ENCODE results near the gene ARHGEF9. TPM values are rescaled to one million over a fixed set of nuclear protein-coding genes. Genes with fewer than 3 reads are reported as not detected.
"Not testable (repeated sequence)": the region's sequence is repeated elsewhere in the genome, so short reads cannot be mapped to it uniquely, and the experiment has no call there.

Gene ARHGEF9
- total RNA-seq (10 to 100 TPM; 28.4 to 63.2 (median 46.9) TPM), polyA plus RNA-seq (10 to 100 TPM in 1 of 2 donors, 1 to 10 TPM in 1; 8.6 to 44.2 TPM)
- long read RNA-seq, donor 1, full-length matches to known transcripts = 5 of 17 reads
- long read RNA-seq, donor 1, partial matches to known transcripts = 2 of 17 reads
- long read RNA-seq, donor 1, other reads (novel, unspliced or antisense) = 10 of 17 reads
- long read RNA-seq, donor 2, full-length matches to known transcripts = 9 of 26 reads
- long read RNA-seq, donor 2, partial matches to known transcripts = 4 of 26 reads
- long read RNA-seq, donor 2, other reads (novel, unspliced or antisense) = 13 of 26 reads
- long read RNA-seq, donor 3, transcript ARHGEF9-210 (9 exons, 2,143 nt) = major isoform, 6 of 29 reads
- long read RNA-seq, donor 3, partial matches to known transcripts = 4 of 29 reads
- long read RNA-seq, donor 3, other reads (novel, unspliced or antisense) = 14 of 29 reads

DNA sequence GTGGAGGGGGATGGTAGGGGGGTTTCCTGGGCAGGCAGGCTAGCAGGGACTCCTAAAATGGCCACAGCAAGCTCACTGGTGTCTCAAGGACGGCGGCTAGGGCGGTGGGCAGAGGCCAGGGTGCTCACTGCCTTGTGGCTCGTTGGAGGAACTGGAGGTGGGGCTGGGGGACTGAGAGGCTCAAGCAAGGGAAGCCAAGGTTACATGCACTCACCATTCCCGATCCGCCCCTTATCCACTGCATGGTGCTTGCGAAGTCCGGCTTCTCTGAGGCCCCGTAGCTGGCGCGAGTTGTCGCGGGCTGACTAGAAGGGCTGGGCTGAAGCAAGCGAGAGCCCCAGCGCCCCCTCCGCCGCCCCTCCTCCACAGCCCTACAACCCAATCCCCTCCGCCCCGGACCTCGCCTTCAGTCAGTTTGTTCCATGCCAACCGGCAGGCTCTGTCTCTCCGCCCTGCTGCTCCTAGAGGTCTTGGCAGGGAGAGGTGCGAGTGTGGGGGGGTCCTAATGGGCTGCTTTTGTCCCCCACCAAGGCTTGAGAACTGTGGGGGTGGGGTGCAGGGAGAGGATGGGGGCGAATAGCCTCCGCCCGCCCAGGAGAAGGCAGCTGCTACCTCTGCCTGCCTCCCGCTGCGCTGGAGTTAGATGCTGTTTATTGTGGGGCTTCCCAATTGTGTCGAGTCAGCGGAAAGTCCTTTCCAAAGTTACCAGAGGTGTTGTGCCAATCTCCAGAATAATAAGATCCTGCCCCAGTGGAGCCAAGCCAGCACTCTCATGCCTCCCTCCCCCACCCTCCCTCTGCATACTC is at the start of gene ARHGEF9:
Gene ARHGEF9 (minus strand): TSS at position 313 of the 806 bp plus-strand sequence. CDS start 69 bp downstream, at position 244.
- TF ChIP-seq, protein P1, sequence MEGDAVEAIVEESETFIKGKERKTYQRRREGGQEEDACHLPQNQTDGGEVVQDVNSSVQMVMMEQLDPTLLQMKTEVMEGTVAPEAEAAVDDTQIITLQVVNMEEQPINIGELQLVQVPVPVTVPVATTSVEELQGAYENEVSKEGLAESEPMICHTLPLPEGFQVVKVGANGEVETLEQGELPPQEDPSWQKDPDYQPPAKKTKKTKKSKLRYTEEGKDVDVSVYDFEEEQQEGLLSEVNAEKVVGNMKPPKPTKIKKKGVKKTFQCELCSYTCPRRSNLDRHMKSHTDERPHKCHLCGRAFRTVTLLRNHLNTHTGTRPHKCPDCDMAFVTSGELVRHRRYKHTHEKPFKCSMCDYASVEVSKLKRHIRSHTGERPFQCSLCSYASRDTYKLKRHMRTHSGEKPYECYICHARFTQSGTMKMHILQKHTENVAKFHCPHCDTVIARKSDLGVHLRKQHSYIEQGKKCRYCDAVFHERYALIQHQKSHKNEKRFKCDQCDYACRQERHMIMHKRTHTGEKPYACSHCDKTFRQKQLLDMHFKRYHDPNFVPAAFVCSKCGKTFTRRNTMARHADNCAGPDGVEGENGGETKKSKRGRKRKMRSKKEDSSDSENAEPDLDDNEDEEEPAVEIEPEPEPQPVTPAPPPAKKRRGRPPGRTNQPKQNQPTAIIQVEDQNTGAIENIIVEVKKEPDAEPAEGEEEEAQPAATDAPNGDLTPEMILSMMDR (IDR thresholded peaks at IDR 0.05) = no peak
- peak; percentile 58 to 90 (median 81) for ATAC-seq
- peaks cover 0 to 26% (median 0%) of the 10 kb centered on the region in 7 donors for H3K27me3 ChIP-seq
- H3K4me3 ChIP-seq = peak within 1 kb of the TSS in 9 of 10 donors; percentile 33 to 56 (median 55)
- peaks cover 0 to 5% (median 0%) of the 10 kb centered on the region in 9 donors for H3K4me1 ChIP-seq
- H3K36me3 ChIP-seq = no peaks in the 10 kb centered on the region
- 1% methylated on average over 22 to 30 of the region's 30 CpGs for WGBS, 2 donors
- DNase-seq = peak; percentile 5 to 22
- H3K9me3 ChIP-seq = peaks cover 0 to under 1% (median 0%) of the 10 kb centered on the region in 11 donors
- intact Hi-C loops (cut with DNase I) = no loop called here
- peak within 1 kb of the TSS in 6 of 10 donors; percentile 11 to 54 (median 42) for H3K27ac ChIP-seq

- H3K27me3 ChIP-seq; ATAC-seq; H3K36me3 ChIP-seq; DNase-seq; H3K4me3 ChIP-seq; intact Hi-C loops (cut with DNase I); H3K27ac ChIP-seq; H3K4me1 ChIP-seq: not testable (repeated sequence)
- 97% methylated on average over 4 to 22 of the region's 23 CpGs for WGBS, 2 donors
- peaks cover 0 to 45% (median 0%) of the 10 kb centered on the region in 11 donors for H3K9me3 ChIP-seq
Observed at GRCh38 chrX:63825446-63825845, 40.4 kb upstream of the ARHGEF9 start.

DNA sequence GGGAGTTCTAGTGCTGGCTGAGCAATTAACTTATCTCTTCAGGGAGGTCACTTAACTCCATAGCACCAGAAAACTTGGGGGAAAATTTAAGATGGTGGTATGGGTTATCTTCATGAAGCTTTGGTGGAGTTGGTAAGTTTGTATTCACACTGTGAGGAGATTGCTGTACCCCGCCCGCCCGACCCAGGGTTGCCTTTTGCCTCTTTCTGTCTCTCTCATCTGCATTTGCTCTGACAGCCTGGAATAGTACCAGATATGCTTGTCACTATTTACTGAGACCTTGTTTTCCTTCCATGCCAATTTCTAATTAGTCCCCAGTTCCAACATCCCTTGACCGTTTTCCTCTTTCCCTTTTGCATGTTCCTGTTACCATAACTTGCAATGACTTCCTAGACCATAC is 33.1 kb upstream of the ARHGEF9 start:
- no peak for DNase-seq
- WGBS, 2 donors = 93 to 100% methylated on average over 4 of the region's 4 CpGs

GRCh38 chrX:63817696-63818095 is 32.7 kb upstream of the ARHGEF9 start:
- Histone ChIP-seq H3K9me3 (peaks cover 0 to 6% (median 0%) of the 10 kb centered on the region in 11 donors), H3K36me3 (no peaks in the 10 kb centered on the region), H3K4me3 (no peak overlapping the region), H3K27me3 (no peaks in the 10 kb centered on the region), H3K4me1 (no peaks in the 10 kb centered on the region), H3K27ac (no peak overlapping the region)
- WGBS, 2 donors = 75 to 84% methylated on average over 4 of the region's 4 CpGs
- no peak for ATAC-seq
- intact Hi-C loops (cut with DNase I) = no loop called here
- DNase-seq = no peak
- TF ChIP-seq, protein P1 (IDR thresholded peaks at IDR 0.05) = no peak

More for the DNA sequence above, 33.1 kb upstream of the ARHGEF9 start:
- Histone ChIP-seq H3K4me3 (no peak overlapping the region), H3K4me1 (no peaks in the 10 kb centered on the region), H3K27me3 (no peaks in the 10 kb centered on the region), H3K36me3 (no peaks in the 10 kb centered on the region), H3K9me3 (peaks cover 0 to 11% (median 0%) of the 10 kb centered on the region in 11 donors), H3K27ac (no peak overlapping the region)
- ATAC-seq = no peak
- intact Hi-C loops (cut with DNase I) = no loop called here
- TF ChIP-seq, protein P1 (IDR thresholded peaks at IDR 0.05) = no peak
